NCI-H1694 treated with DMSO at 0.1 percent for 48 hours (cell line): ENCODE measurements around the gene SLC4A9.

ENCODE experiments used
- DNase-seq: peaks from one replicate; lab custom pipeline; 2025; lab: John Stamatoyannopoulos, UW

SLC4A9 gene, protein sequence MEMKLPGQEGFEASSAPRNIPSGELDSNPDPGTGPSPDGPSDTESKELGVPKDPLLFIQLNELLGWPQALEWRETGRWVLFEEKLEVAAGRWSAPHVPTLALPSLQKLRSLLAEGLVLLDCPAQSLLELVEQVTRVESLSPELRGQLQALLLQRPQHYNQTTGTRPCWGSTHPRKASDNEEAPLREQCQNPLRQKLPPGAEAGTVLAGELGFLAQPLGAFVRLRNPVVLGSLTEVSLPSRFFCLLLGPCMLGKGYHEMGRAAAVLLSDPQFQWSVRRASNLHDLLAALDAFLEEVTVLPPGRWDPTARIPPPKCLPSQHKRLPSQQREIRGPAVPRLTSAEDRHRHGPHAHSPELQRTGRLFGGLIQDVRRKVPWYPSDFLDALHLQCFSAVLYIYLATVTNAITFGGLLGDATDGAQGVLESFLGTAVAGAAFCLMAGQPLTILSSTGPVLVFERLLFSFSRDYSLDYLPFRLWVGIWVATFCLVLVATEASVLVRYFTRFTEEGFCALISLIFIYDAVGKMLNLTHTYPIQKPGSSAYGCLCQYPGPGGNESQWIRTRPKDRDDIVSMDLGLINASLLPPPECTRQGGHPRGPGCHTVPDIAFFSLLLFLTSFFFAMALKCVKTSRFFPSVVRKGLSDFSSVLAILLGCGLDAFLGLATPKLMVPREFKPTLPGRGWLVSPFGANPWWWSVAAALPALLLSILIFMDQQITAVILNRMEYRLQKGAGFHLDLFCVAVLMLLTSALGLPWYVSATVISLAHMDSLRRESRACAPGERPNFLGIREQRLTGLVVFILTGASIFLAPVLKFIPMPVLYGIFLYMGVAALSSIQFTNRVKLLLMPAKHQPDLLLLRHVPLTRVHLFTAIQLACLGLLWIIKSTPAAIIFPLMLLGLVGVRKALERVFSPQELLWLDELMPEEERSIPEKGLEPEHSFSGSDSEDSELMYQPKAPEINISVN

DNA sequence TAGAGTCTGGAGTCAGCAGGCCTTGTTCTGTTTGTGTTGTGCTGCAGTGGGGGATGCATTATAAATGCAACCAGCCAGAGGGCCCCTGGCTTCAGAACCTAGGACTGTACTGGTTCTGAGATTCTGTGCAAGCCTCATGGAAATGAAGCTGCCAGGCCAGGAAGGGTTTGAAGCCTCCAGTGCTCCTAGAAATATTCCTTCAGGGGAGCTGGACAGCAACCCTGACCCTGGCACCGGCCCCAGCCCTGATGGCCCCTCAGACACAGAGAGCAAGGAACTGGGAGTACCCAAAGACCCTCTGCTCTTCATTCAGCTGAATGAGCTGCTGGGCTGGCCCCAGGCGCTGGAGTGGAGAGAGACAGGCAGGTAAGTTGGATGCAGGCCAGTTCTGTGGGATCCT lies at the start of gene SLC4A9:
Gene SLC4A9 (plus strand): TSS at position 94 of the 400 bp plus-strand sequence. CDS start 43 bp downstream, at position 137.
- DNase-seq: no peak

DNA sequence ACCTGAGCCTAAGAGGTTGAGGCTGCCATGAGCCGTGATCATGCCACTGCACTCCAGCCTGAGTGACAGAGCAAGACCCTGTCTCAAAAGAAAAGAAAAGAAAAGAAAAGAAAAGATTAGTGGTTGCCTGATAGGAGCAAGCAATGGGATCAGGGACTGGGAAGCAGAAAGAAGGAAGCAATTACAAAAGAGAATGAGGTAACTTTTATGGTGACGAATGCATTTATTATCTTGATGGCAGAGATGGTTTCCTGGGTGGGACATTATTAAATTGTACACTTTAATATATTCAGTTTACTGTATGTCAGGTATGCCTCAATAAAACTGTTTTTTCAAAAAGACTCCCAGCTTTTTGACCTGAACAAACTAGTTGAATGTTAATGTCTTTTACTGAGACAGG lies 49.6 kb upstream of the SLC4A9 start:
- no peak for DNase-seq

DNA sequence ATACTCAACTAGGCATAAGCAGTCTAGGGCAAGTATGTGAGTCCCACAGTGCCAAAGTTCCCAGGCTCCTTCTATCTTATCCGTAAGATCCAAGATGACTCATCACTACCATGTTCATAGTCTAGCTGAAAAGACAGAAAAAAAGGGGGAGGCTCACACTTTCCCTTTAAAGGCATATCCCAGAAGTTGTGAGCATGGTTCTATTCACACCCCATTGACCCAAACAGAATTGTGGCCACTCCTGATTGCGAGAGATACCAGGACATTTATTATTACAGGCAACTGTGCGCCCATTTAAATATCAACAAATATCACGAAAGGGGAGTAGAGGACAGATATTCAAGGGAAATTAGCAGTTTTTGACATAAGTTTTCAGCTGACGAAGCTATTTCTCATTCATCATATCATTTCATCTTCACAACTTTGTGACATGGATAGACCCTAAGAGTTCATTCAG lies 49.0 kb upstream of the SLC4A9 start:
- DNase-seq: no peak

DNA sequence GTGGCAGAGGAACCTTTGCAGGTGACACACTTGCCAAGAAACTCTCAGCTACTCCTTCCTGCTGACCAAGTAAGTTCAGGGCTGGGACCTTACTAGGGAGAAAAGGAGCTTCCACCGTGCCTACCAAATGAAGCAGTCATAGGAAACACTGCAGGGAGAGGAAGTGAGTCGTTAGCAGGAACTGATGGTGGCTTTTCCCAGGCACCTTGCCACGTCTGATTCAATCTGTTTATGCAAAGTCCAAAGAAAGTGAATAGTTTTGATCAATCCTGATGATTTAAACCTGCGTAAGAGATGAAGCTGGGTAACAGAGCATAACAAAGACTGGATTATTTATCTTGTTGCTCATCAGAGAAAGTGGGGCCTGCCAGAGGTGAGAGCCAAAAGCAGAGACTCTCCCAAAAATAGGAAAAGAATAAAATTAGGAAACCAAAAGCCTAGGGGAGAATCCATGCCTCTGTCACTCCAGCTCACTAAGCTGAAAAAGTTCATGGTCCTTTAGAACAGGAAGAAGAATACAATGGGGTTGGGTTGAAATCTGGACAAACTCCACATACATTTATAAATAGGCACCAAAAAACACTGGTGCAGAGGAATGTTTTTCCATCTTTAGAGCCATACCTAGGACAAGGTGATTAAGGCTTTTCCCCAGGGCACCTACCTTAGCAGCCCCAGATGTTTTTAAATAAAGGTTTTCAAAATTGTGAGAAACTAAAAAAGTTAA lies 47.8 kb upstream of the SLC4A9 start:
- DNase-seq: no peak

DNA sequence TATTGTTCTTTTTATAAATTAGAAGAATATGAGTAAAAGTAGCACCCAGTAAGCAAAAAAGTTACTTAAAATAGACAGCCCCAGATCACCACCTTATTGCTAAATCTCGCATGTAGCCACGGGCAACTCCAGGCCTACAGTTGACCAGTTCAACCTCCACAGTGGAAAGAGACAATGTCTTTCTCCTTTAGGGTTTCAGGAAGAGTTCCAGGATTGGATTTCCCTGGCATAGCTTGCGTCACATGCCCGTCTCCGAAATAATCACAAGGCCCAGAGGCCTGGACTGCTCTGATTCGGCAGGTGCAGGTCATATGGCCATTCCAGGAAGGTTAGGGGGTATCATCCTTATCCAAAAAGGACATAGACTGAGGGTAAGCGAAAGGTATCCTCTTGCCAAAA lies 47.2 kb upstream of the SLC4A9 start:
- no peak for DNase-seq

DNA sequence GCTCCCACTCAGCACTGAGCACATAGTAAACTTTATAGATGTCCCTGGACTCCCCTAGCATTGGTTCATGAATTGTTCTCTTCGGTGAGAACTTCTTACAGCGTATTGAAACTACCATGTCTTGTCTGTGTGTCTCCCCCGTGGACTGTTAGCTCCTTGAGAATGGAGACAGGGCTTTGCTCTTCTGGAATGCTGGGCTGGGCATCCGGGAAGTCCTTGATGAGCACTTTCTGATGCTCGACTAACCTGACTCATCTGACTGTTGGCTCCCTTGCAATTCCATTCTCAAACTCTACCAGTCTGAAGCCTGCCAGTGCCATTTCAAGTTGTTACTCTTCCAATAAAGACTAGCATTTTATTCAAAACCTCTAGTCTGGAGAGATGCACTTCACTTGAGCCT lies 42.1 kb upstream of the SLC4A9 start:
- no peak for DNase-seq

DNA sequence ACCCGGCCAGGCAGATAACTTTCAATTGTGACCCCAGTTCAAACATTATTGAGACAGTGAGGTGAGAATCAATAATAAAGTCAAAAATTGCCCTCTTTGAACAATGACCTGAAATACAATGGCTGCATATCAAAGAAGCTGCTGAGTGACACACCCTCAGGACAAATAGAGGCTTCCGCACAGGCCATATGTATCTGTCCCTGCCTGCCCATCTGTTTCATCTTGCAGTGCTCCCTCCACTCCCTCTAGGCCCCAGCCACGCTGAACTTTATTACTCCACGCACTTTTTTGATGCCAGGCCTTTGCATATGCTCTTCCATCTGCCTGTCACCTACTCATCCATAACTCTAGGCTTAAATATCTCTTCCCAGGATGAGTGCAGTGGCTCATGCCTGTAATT lies 41.2 kb upstream of the SLC4A9 start:
- DNase-seq: no peak

DNA sequence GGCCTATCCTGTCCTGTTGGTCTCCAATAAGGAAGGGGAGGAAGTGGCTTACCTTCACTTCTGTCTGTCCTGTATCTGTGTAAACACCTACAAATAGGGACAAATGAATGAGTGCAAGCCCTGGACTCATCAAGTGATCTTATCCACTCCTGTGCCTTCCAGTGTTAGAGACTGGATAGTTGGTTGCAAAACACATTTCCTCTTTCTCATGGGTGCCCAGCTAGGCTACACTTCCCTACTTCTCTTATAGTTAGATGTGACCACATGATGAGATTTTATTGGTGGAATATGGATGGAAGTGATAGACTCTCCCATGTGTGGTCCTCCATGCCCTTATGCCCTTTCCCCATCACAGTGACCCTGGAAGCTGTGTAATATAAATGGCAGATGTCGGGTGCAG lies 40.2 kb upstream of the SLC4A9 start:
- no peak for DNase-seq

DNA sequence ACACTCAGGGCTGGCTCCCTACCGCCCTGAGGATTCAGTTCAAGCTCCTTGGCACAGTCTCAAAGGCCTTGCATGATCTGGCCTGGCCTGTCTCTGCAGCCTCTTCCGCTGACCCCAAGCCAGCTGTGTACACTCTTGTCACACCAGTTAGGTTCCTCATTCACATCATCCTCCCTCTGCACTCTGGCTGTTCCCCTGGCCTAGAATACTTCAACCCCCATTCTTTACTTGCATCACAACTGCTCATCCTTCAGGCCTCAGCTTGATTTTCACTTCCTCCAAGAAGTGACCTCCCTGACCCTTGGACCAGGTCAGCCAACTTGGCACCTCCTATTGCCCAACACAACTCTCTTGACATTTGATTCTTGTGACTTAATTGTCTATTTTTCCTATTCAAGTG lies 38.2 kb upstream of the SLC4A9 start:
- no peak for DNase-seq

DNA sequence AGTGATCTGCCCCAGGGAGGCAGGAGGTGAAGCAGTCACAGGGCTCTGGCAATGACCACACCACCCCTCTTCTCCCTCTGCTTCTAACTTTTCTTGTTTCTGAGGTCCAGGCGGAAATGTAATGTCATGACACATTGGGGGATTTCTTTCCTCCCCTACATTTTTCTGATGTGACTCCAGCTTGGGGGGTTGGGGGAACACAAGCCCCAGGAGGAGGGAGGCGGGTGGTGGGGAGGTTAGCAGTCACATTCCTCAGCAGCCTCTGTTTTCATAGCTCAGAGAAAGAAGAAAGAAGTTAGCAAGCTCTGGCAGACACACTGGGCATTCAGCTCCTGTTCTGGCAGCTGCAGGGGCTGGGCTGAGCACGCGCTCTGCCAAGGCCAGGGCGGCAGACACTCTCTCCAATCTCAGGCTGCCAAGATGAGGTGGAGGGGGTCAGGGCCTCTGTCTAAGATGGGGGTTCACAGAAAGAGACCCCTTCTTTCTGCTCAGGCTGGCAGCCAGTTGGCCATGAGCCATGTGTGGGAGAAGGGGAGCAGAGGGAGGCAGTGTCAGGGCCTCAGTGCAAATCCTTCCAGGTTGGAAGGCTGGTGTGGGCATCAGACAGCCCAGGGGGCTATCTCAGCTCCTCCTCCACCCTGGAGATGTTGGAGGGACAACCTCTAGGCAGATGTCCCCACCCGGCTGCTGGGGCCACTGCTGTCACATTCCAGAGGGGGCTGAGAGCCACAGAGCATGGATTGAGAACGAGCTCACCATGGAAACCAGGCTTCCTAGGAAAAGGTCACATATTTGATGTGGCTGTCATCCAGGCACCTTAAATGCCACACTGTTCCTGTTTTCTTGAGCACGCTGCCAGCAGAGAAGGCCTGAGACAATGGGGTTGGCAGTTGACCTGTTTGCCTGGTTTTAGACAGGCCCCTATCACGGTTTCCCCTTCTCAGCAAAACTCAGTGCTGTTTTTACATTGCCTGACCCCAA lies 37.0 kb upstream of the SLC4A9 start:
- DNase-seq: no peak

DNA sequence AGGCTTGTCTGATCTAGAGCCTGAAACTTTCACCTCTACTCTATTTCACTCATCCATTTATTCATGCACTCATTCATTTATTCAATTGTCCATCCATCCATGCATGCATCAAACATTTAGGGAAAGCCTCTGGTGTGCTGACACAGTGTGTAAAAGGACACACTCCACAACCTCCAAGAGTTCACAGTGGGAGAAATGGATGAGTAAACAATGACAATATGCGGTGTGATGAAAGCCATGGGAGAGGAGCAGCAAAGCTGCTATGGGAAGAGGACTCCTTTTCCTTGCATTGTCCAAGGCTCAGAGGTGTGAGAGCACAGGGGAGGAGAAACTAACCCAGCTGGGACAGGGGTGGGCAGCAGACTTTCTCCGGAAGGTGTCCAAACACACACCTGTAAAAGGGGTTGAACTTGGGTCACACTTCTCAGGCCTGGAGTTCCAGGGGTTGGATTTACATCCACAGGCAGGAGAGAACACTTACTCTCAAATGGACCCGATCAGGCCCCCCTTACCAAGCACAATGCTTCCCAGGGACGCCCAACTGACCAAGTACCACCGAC lies 35.9 kb upstream of the SLC4A9 start:
- no peak for DNase-seq

DNA sequence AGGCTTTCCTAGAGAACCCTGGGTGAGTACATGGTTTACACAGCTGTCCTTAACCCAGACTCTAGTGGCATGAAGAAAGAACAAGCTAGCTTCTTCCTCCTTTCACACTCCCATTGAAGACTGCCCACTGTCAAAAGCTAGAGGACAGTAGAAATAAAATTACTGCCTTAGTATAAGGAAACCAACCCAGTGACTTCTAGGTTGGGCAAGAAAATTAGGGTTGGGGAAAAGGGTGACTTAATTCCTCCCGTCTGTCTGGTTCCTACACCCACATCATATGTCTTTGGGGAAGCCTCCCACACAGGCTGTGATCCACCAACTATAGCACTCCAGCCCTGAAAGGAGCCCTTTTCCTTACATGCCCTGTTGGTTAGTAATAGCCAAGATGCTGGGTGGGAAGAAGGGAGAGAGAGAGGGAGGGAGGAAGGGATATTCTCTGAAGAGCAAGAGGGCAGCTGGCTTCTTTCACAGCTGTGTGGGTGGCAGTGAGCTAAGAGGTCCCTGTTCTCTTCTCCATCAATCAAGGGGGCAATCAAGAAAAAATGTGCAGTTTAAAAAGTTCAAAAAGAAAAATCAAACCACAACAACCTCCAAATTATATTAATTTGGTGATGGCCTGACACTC lies 35.3 kb upstream of the SLC4A9 start:
- no peak for DNase-seq

DNA sequence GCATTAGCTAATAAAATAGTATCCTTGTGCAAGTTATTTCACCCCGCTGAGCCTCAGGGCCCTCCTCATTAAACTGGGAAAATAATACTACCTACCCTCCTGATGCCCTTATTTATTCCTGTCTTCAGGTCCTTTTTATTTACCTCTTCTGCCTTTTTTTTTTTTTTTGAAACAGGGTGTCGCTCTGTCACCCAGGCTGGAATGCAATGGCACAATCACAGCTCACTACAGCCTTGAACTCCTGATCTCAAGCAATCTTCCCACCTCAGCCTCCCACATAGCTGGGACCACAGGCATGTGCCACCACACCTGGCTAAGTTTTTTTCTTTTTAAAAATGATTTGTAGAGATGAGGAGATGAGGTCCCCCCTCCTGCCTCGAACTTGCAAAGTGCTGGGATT lies 34.5 kb upstream of the SLC4A9 start:
- DNase-seq: no peak

DNA sequence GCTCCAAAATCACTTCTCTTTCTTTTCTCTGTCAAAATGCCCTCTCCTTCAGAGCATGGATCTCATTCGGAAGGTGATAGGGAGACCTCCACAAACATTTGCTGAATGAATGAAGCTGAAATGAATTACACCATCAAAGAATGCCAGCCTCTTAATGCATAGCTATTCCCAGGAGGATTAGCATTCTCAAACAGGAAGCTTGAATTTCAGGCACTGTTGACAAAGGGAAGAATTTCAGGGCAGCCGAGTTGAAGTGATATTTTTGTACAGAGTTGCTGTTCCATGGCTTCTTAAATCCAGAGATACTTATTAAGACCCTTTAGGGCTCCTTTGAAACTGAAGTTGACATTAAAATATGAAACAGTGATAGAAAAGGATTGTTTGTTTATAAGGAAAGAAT lies 32.4 kb upstream of the SLC4A9 start:
- DNase-seq: no peak

DNA sequence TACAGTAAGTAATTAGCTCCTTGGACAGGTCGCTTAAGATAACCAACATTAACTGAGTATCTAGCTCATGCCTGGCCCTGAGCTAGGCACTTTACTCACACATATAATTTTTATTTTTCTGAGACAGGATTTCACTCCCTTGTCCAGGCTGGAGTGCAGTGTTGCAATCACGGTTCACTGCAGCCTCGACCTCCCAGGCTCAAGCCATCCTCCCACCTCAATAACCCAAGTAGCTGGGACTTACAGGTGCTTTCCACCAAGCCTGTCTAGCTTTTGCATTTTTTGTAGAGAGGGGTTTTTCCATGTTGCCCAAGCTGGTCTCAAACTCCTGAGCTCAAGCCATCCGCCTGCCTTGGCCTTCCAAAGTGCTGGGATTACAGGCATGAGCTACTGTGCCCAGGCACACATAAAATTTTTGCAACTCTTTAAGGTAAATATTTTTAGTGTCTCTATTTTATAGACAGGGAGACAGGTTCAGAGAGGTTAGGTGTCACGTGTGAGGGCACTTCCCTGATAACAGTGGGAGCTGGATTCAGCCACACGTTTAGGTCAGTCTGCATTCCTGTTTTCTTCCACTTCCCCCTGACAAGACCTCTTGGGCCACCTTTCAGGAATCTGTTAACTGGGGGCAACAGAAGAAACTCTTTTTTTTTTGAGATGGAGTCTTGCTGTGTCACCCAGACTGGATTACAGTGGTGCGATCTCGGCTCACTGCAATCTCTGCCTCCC lies 31.8 kb upstream of the SLC4A9 start:
- DNase-seq: no peak

DNA sequence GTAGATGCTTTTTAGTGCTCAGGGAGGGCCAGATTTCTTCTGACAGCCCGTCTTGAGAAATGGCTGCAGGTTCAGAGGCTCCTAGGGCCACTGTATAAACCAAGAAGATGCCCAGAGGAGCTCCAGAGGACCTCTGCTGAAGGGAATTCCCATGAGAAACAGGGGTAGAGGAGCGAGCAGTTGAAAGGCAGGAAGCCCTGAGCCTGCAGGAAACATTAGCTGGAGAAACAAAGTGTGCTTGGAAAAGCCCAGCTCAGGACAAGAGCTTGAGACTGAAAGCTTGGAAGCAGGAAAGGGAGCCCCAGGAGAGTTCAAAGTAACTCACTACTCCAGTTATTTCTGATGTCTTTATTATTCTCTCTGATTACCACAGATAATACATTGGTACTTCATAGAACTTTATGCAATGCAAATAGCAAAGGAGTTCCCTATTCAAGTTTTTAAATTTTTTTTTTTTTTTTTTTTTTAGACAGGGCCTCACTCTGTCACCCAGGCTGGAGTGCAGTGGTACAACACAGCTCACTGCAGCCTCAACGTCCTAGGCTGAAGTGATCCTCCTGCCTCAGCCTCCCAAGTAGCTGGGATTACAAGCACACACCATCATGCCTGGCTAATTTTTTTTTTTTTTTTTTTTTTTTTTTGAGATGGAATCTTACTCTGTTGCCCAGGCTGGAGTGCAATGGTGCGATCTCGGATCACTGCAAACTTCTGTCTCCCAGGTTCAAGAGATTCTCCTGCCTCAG lies 30.1 kb upstream of the SLC4A9 start:
- DNase-seq: no peak

DNA sequence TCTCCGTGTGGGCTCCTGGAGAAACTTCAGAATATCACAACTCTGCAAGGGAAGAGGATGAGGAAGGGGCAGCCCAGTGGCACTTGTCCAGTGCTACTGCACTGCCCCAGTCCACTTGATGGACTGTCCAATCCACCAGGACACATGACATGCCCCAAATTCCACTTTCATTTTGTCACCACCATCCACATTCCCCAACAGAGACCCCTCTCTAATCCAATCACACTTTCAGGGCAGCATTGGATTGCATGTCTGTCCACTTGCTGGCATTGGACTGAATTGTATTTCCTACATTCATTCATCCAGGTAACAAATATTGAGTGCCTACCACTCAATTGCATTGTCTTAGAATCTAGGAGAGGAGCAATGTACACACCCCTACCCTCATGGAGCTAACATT lies 28.4 kb upstream of the SLC4A9 start:
- no peak for DNase-seq

DNA sequence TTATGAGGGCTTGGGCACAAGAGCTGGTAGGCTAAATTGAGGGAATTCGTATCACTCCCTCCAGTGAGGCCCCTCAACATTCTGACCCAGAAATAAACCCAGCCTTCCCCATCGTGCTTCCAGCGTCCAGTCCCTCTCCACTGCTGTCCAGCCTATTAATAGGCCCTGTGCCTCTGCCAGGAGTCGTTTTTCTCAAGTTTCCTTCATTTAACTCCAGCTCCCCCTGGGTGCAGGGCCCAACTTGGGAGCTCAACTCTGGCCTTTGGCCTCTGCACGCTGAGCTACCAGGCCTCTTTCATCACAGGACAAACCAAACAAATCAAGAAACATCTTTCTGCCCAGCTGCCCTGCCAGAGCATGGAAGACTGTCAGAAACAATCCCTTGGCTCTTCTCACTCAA lies 23.6 kb upstream of the SLC4A9 start:
- no peak for DNase-seq

DNA sequence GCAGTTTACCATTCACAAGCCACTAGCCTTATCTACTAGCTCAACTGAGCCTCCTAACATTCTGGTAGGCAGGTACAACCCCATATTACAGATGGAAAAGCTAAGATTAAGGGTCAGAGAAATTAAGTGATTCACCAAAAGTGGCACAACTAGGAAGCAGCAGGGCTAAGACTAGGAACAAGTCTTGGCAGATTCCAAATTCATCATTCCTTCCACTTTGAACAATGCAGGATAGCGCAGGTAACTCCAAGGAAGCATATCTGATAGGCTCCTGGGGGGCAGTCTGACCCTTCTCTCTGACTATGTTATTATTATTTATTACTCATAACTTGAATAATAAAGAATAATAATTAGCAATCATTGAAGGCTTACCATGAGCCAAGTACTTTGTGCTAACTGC lies 22.1 kb upstream of the SLC4A9 start:
- DNase-seq: no peak
